ENCODE data around the gene TPX2. TPM values are rescaled to one million over a fixed set of nuclear protein-coding genes. Genes with fewer than 3 reads are reported as not detected.

Gene TPX2
- polyA plus RNA-seq, 6 donors from 2014 or later = 0.08 to 0.44 (median 0.18) TPM; not detected in 1

- Mint-ChIP-seq H3K4me1 (peaks cover 27 to 61% (median 34%) of the 10 kb centered on the region in 3 donors), H3K36me3 (peaks cover 4 to 16% of the 10 kb centered on the region in 2 donors), H3K27me3 (no peaks in the 10 kb centered on the region), H3K9me3 (no peaks in the 10 kb centered on the region), H3K4me3 (no peak overlapping the region), H3K27ac (peak overlapping the region in 2 of 6 donors; percentile 12 to 22)
- ATAC-seq (ENCODE audit: low read depth in 2 of 2) (no peak), DNase-seq (no peak)
These were observed 27.6 kb upstream of the TPX2 start for GRCh38 chr20:31711179-31712111.

GRCh38 chr20:31712112-31712553, 27.0 kb upstream of the TPX2 start:
- DNase-seq = no peak
- ATAC-seq (ENCODE audit: low read depth in 2 of 2) = no peak
- H3K4me1 Mint-ChIP-seq = peaks cover 29 to 62% (median 41%) of the 10 kb centered on the region in 3 donors
- H3K36me3 Mint-ChIP-seq = peaks cover 0 to 16% of the 10 kb centered on the region in 2 donors
- H3K27ac Mint-ChIP-seq = no peak overlapping the region
- no peaks in the 10 kb centered on the region for H3K27me3 Mint-ChIP-seq
- H3K4me3 Mint-ChIP-seq = no peak overlapping the region
- no peaks in the 10 kb centered on the region for H3K9me3 Mint-ChIP-seq

GRCh38 chr20:31712564-31713311, 26.4 kb upstream of the TPX2 start:
- Mint-ChIP-seq H3K4me1 (peaks cover 33 to 68% (median 44%) of the 10 kb centered on the region in 3 donors), H3K27me3 (no peaks in the 10 kb centered on the region), H3K36me3 (peaks cover 0 to 16% of the 10 kb centered on the region in 2 donors), H3K4me3 (no peak overlapping the region), H3K9me3 (no peaks in the 10 kb centered on the region), H3K27ac (peak overlapping the region in 3 of 6 donors; percentile 15 to 60 (median 24))
- ATAC-seq (ENCODE audit: low read depth in 2 of 2) (no peak), DNase-seq (no peak)

GRCh38 chr20:31713312-31714273, 25.5 kb upstream of the TPX2 start:
- ATAC-seq (ENCODE audit: low read depth in 2 of 2) = no peak
- Mint-ChIP-seq H3K9me3 (no peaks in the 10 kb centered on the region), H3K4me3 (no peak overlapping the region), H3K27me3 (no peaks in the 10 kb centered on the region), H3K4me1 (peaks cover 38 to 68% (median 45%) of the 10 kb centered on the region in 3 donors), H3K36me3 (peaks cover 0 to 16% of the 10 kb centered on the region in 2 donors), H3K27ac (peak overlapping the region in 3 of 6 donors; percentile 14 to 62 (median 47))
- DNase-seq = no peak

GRCh38 chr20:31715766-31716165, 23.3 kb upstream of the TPX2 start:
- H3K27ac Mint-ChIP-seq = peak overlapping the region in 3 of 6 donors; percentile 46 to 69 (median 65)
- H3K36me3 Mint-ChIP-seq = peaks cover 5 to 16% of the 10 kb centered on the region in 2 donors
- peaks cover 54 to 78% (median 57%) of the 10 kb centered on the region in 3 donors for H3K4me1 Mint-ChIP-seq
- no peaks in the 10 kb centered on the region for H3K9me3 Mint-ChIP-seq
- DNase-seq = no peak
- ATAC-seq (ENCODE audit: low read depth in 2 of 2) = no peak
- no peaks in the 10 kb centered on the region for H3K27me3 Mint-ChIP-seq
- H3K4me3 Mint-ChIP-seq = no peak overlapping the region

GRCh38 chr20:31716351-31716750, 22.7 kb upstream of the TPX2 start:
- Mint-ChIP-seq H3K27ac (peak overlapping the region in 1 of 6 donors; percentile 65), H3K27me3 (no peaks in the 10 kb centered on the region), H3K4me1 (peaks cover 55 to 79% (median 60%) of the 10 kb centered on the region in 3 donors), H3K36me3 (peaks cover 5 to 16% of the 10 kb centered on the region in 2 donors), H3K4me3 (no peak overlapping the region), H3K9me3 (no peaks in the 10 kb centered on the region)
- no peak for DNase-seq
- no peak for ATAC-seq (ENCODE audit: low read depth in 2 of 2)

GRCh38 chr20:31716818-31717477, 22.1 kb upstream of the TPX2 start:
- Mint-ChIP-seq H3K4me1 (peaks cover 61 to 85% (median 65%) of the 10 kb centered on the region in 3 donors), H3K27me3 (no peaks in the 10 kb centered on the region), H3K36me3 (peaks cover 5 to 16% of the 10 kb centered on the region in 2 donors)

GRCh38 chr20:31717478-31718201, 21.4 kb upstream of the TPX2 start:
- Mint-ChIP-seq H3K27me3 (no peaks in the 10 kb centered on the region), H3K9me3 (no peaks in the 10 kb centered on the region), H3K36me3 (peaks cover 5 to 15% of the 10 kb centered on the region in 2 donors), H3K4me3 (peak overlapping the region in 7 of 8 donors; percentile 15 to 79 (median 54)), H3K27ac (peak overlapping the region in 4 of 6 donors; percentile 47 to 74 (median 63)), H3K4me1 (peaks cover 61 to 87% (median 69%) of the 10 kb centered on the region in 3 donors)
- DNase-seq = peak; percentile 31
- ATAC-seq (ENCODE audit: low read depth in 2 of 2) = peak; percentile 57 to 64

More at GRCh38 chr20:31716818-31717477, 22.1 kb upstream of the TPX2 start:
- DNase-seq (no peak), ATAC-seq (ENCODE audit: low read depth in 2 of 2) (no peak)
- Mint-ChIP-seq H3K9me3 (no peaks in the 10 kb centered on the region), H3K4me3 (peak overlapping the region in 3 of 8 donors; percentile 1 to 52 (median 41)), H3K27ac (peak overlapping the region in 4 of 6 donors; percentile 37 to 79 (median 60))

- ATAC-seq (ENCODE audit: low read depth in 2 of 2) (no peak), DNase-seq (no peak)
- no peaks in the 10 kb centered on the region for H3K9me3 Mint-ChIP-seq
- H3K4me1 Mint-ChIP-seq = peaks cover 62 to 80% (median 68%) of the 10 kb centered on the region in 3 donors
- H3K27me3 Mint-ChIP-seq = no peaks in the 10 kb centered on the region
- peak overlapping the region in 7 of 8 donors; percentile 4 to 87 (median 34) for H3K4me3 Mint-ChIP-seq
- peak overlapping the region in 2 of 6 donors; percentile 5 to 66 for H3K27ac Mint-ChIP-seq
- peaks cover 5 to 7% of the 10 kb centered on the region in 2 donors for H3K36me3 Mint-ChIP-seq
These were observed 20.0 kb upstream of the TPX2 start for GRCh38 chr20:31718952-31719643.

GRCh38 chr20:31719644-31720485, 19.2 kb upstream of the TPX2 start:
- Mint-ChIP-seq H3K4me3 (peak overlapping the region; percentile 6 to 97 (median 80)), H3K9me3 (no peaks in the 10 kb centered on the region), H3K27me3 (no peaks in the 10 kb centered on the region), H3K4me1 (peaks cover 62 to 77% (median 69%) of the 10 kb centered on the region in 3 donors), H3K27ac (peak overlapping the region in 3 of 6 donors; percentile 66 to 91 (median 77)), H3K36me3 (peaks cover 5 to 7% of the 10 kb centered on the region in 2 donors)
- DNase-seq (no peak), ATAC-seq (ENCODE audit: low read depth in 2 of 2) (no peak)
